ENCODE data around the gene LRRC74B.

LRRC74B gene

DNA sequence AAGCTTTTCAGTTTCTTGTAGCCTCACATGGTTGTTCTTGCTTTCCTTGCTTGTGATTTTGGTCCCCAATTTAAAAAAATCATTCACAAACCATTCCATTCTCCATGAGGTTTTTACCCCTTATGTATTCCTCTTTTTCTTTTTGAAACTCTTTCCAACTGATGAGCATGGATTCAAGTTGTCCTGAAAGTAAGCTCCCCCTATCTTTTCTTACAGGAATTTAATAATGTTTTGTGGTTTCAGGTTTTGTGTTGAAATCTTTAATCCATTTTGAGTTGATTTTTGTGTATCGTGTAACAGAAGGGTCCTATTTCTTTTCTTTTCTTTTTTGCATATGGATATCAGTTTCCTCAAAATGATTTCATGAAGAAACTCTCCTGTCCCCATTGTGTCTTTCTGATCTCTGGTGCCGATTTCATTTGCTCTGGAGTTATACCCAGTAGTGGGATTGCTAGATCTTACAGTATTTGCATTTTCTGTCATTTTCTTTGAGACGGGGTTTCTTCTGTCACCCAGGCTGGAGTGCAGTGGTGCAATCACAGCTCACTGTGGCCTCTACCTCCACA is 58.5 kb downstream of the LRRC74B start:
- DNase-seq (ENCODE audit: low read depth): no peak

DNA sequence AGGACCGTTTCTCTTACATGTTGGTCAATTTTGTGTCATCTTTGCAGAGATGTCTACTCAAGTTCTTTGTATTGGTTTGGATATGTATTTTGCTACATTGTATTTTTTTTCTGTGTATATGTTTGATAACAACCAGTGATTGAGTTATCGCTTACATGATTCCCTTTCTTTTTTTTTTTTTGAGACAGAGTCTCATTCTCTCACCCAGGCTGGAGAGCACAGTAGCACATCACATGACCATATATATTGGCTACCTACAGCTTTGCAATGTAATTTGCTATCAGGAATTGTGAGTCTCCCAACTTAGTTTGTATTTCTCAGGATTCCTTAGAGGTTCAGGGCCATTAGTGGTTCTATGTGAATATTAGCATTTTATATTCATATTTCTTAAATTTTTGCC is 59.5 kb downstream of the LRRC74B start:
- no peak for DNase-seq (ENCODE audit: low read depth)

DNA sequence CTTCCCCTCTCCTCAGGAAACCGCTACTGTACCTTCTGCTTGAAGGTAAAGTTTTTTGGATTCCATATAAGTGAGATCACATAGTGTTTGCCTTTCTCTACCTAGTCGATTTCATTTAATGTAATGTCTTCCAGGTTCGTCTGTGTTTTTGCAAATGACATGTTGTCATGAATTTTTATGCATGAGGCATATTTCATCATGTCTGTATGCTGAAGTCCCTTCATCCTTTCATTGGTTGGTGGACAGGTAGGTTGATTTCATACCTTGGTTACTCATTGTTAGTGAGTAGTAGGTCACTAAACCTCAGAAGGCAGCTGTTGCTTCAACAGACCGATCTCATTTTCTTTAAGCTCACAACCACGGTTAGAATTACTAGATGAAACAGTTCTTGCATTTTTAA is 60.3 kb downstream of the LRRC74B start:
- DNase-seq (ENCODE audit: low read depth): no peak

DNA sequence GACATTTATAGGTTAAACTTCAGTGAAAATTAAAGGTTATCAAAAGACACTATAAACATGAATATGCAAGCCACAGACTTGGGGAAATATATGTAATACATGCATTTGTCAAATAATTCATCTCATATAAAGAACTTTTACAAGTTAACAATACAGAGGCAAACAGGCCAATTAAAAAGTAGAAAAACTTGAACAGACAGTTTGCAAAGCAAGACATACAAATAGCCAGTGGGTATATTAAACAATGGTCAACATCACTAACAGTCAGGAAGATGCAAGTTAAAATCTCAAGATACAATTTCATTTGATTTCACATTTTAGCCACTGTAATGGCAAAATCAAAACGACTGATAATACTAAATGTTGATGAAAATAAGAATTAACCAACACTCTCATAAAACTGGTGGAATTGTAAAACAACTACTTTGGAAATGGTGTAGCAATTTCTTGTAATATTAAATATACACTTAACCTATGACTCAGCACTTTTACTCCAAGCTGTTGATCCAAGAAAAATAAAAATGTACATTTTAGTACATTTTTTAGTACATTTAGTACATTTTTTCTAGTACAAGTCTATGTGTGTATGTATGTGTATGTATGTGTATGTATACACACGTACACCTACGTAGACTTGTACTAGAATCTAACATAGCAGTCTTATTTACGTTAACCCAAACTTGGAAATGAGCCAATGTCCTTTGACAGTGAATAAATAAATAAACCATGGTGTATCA is 62.8 kb downstream of the LRRC74B start:
- no peak for DNase-seq (ENCODE audit: low read depth)

Measured in activated T-cell treated with anti-CD3 and anti-CD28 coated beads for 24 hours (primary cell).